ENCODE results near the gene RGS13.
"Not testable (repeated sequence)": the region's sequence is repeated elsewhere in the genome, so short reads cannot be mapped to it uniquely, and the experiment has no call there.

RGS13 gene

GRCh38 chr1:192678099-192678498, 42.2 kb downstream of the RGS13 start:
- DNase-seq (ENCODE audit: low spot score): no peak

GRCh38 chr1:192682335-192682734, 46.4 kb downstream of the RGS13 start:
- no peak for DNase-seq (ENCODE audit: low spot score)

GRCh38 chr1:192683081-192683480, 47.1 kb downstream of the RGS13 start:
- DNase-seq (ENCODE audit: low spot score): not testable (repeated sequence)

GRCh38 chr1:192689459-192689858, 53.5 kb downstream of the RGS13 start:
- no peak for DNase-seq (ENCODE audit: low spot score)

GRCh38 chr1:192691041-192691440, 55.1 kb downstream of the RGS13 start:
- DNase-seq (ENCODE audit: low spot score): no peak

- no peak for DNase-seq (ENCODE audit: low spot score)
Observed at GRCh38 chr1:192696082-192696481, 60.1 kb downstream of the RGS13 start.

GRCh38 chr1:192697771-192698170, 61.8 kb downstream of the RGS13 start:
- DNase-seq (ENCODE audit: low spot score): no peak

GRCh38 chr1:192698731-192699130, 62.8 kb downstream of the RGS13 start:
- no peak for DNase-seq (ENCODE audit: low spot score)

- no peak for DNase-seq (ENCODE audit: low spot score)
Observed at GRCh38 chr1:192700834-192701271, 64.9 kb downstream of the RGS13 start.

- no peak for DNase-seq (ENCODE audit: low spot score)
Observed at GRCh38 chr1:192702212-192702902, 66.4 kb downstream of the RGS13 start.

- no peak for DNase-seq (ENCODE audit: low spot score)
Observed at GRCh38 chr1:192703283-192704206, 67.6 kb downstream of the RGS13 start.

GRCh38 chr1:192705510-192705909, 69.6 kb downstream of the RGS13 start:
- DNase-seq (ENCODE audit: low spot score): no peak

GRCh38 chr1:192706936-192707335, 71.0 kb downstream of the RGS13 start:
- no peak for DNase-seq (ENCODE audit: low spot score)

- no peak for DNase-seq (ENCODE audit: low spot score)
Observed at GRCh38 chr1:192707978-192708547, 72.1 kb downstream of the RGS13 start.

- no peak for DNase-seq (ENCODE audit: low spot score)
Observed at GRCh38 chr1:192709544-192709943, 73.6 kb downstream of the RGS13 start.

All from hematopoietic multipotent progenitor cell treated with erythropoietin and hydrocortisone succinate and interleukin-3 and kit ligand, for 15 days (in vitro differentiated cells).